ENCODE data around the gene CDAN1. TPM values are rescaled to one million over a fixed set of nuclear protein-coding genes. Genes with fewer than 3 reads are reported as not detected.

The CDAN1 gene
- total RNA-seq, 1 donor from 2014 or later, result 41.0 TPM

GRCh38 chr15:42695527-42696071 is 41.3 kb downstream of the CDAN1 start:
- no peak for TF ChIP-seq CTCF (conservative IDR thresholded peaks at IDR 0.05)
- DNase-seq (ENCODE audit: low read depth, low spot score), result no peak
- Mint-ChIP-seq H3K4me1 (no peaks in the 10 kb centered on the region), H3K4me3 (no peak overlapping the region), H3K27me3 (ENCODE audit: low read depth) (no peaks in the 10 kb centered on the region), H3K27ac (ENCODE audit: unreplicated experiment) (no peak overlapping the region), H3K36me3 (ENCODE audit: low read depth) (peaks cover 24% of the 10 kb centered on the region), H3K9me3 (peaks cover 5% of the 10 kb centered on the region)

- H3K36me3 Mint-ChIP-seq (ENCODE audit: low read depth), result peaks cover 19% of the 10 kb centered on the region
- no peaks in the 10 kb centered on the region for H3K27me3 Mint-ChIP-seq (ENCODE audit: low read depth)
- H3K4me3 Mint-ChIP-seq, result no peak overlapping the region
- no peaks in the 10 kb centered on the region for H3K9me3 Mint-ChIP-seq
- no peak for DNase-seq (ENCODE audit: low read depth, low spot score)
- no peaks in the 10 kb centered on the region for H3K4me1 Mint-ChIP-seq
- no peak overlapping the region for H3K27ac Mint-ChIP-seq (ENCODE audit: unreplicated experiment)
- no peak for TF ChIP-seq CTCF (conservative IDR thresholded peaks at IDR 0.05)
Measured at GRCh38 chr15:42694398-42694797, 42.5 kb downstream of the CDAN1 start.

DNA sequence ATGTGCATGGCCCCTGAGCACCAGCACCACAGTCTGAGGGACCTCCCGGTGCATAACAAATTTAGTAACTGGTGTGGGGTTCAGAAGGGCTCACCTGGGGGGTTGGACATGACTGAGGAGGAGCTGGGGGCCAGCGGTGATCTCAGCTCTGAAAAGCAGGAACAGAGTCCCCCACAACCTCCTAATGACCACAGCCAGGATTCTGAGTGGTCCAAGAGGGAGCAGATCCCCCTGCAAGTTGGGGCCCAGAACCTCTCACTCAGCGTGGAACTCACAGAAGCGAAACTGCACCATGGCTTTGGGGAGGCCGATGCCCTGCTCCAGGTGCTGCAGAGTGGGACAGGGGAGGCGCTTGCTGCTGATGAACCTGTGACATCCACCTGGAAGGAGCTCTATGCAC is 43.0 kb downstream of the CDAN1 start:
- H3K27ac Mint-ChIP-seq (ENCODE audit: unreplicated experiment), result no peak overlapping the region
- no peaks in the 10 kb centered on the region for H3K4me1 Mint-ChIP-seq
- no peak for TF ChIP-seq CTCF (conservative IDR thresholded peaks at IDR 0.05)
- no peaks in the 10 kb centered on the region for H3K9me3 Mint-ChIP-seq
- DNase-seq (ENCODE audit: low read depth, low spot score), result no peak
- no peak overlapping the region for H3K4me3 Mint-ChIP-seq
- H3K36me3 Mint-ChIP-seq (ENCODE audit: low read depth), result peaks cover 16% of the 10 kb centered on the region
- H3K27me3 Mint-ChIP-seq (ENCODE audit: low read depth), result no peaks in the 10 kb centered on the region

DNA sequence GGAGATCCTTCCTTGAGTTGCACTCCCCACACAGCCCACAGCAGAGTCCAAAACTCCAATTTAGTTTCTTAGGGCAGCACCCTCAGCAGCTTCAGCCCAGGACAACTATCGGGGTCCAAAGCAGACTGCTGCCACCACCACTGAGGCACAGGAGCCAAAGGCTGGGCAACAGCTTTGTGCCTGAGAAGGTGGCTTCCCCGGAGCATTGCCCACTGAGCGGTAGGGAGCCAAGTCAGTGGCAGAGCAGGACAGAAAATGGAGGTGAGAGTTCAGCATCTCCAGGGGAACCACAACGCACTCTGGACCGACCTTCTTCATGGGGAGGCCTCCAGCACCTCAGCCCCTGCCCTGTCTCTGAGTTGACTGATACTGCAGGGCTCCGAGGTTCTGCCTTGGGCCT is 43.4 kb downstream of the CDAN1 start:
- H3K9me3 Mint-ChIP-seq, result no peaks in the 10 kb centered on the region
- H3K27ac Mint-ChIP-seq (ENCODE audit: unreplicated experiment), result no peak overlapping the region
- H3K4me1 Mint-ChIP-seq, result no peaks in the 10 kb centered on the region
- no peak for DNase-seq (ENCODE audit: low read depth, low spot score)
- no peak overlapping the region for H3K4me3 Mint-ChIP-seq
- peaks cover 15% of the 10 kb centered on the region for H3K36me3 Mint-ChIP-seq (ENCODE audit: low read depth)
- no peaks in the 10 kb centered on the region for H3K27me3 Mint-ChIP-seq (ENCODE audit: low read depth)
- no peak for TF ChIP-seq CTCF (conservative IDR thresholded peaks at IDR 0.05)

DNA sequence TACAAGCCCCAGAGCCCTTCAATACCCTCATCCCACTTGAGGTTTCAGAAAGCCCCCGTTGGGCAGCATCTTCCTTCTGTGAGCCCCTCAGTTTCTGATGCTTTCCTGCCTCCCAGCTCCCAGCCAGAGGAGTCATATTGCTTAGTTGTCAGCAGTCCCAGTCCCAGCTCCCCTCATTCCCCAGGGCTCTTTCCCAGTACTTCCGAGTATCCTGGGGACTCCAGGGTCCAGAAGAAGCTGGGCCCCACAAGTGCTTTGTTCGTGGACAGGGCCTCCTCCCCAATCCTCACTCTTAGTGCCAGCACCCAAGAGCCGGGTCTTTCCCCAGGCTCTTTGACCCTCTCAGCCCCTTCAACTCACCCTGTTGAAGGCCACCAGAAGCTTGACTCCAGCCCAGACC is 43.9 kb downstream of the CDAN1 start:
- Mint-ChIP-seq H3K9me3 (no peaks in the 10 kb centered on the region), H3K36me3 (ENCODE audit: low read depth) (peaks cover 12% of the 10 kb centered on the region), H3K27me3 (ENCODE audit: low read depth) (no peaks in the 10 kb centered on the region), H3K27ac (ENCODE audit: unreplicated experiment) (no peak overlapping the region), H3K4me3 (no peak overlapping the region), H3K4me1 (no peaks in the 10 kb centered on the region)
- no peak for DNase-seq (ENCODE audit: low read depth, low spot score)
- TF ChIP-seq CTCF (conservative IDR thresholded peaks at IDR 0.05), result no peak

GRCh38 chr15:42692536-42692935 is 44.4 kb downstream of the CDAN1 start:
- Mint-ChIP-seq H3K36me3 (ENCODE audit: low read depth) (peaks cover 9% of the 10 kb centered on the region), H3K4me1 (no peaks in the 10 kb centered on the region), H3K27me3 (ENCODE audit: low read depth) (no peaks in the 10 kb centered on the region), H3K9me3 (no peaks in the 10 kb centered on the region), H3K27ac (ENCODE audit: unreplicated experiment) (no peak overlapping the region), H3K4me3 (no peak overlapping the region)
- no peak for TF ChIP-seq CTCF (conservative IDR thresholded peaks at IDR 0.05)
- no peak for DNase-seq (ENCODE audit: low read depth, low spot score)
